ENCODE results near the gene CHRNA9.
"Not testable (repeated sequence)": the region's sequence is repeated elsewhere in the genome, so short reads cannot be mapped to it uniquely, and the experiment has no call there.

Gene CHRNA9, protein sequence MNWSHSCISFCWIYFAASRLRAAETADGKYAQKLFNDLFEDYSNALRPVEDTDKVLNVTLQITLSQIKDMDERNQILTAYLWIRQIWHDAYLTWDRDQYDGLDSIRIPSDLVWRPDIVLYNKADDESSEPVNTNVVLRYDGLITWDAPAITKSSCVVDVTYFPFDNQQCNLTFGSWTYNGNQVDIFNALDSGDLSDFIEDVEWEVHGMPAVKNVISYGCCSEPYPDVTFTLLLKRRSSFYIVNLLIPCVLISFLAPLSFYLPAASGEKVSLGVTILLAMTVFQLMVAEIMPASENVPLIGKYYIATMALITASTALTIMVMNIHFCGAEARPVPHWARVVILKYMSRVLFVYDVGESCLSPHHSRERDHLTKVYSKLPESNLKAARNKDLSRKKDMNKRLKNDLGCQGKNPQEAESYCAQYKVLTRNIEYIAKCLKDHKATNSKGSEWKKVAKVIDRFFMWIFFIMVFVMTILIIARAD

DNA sequence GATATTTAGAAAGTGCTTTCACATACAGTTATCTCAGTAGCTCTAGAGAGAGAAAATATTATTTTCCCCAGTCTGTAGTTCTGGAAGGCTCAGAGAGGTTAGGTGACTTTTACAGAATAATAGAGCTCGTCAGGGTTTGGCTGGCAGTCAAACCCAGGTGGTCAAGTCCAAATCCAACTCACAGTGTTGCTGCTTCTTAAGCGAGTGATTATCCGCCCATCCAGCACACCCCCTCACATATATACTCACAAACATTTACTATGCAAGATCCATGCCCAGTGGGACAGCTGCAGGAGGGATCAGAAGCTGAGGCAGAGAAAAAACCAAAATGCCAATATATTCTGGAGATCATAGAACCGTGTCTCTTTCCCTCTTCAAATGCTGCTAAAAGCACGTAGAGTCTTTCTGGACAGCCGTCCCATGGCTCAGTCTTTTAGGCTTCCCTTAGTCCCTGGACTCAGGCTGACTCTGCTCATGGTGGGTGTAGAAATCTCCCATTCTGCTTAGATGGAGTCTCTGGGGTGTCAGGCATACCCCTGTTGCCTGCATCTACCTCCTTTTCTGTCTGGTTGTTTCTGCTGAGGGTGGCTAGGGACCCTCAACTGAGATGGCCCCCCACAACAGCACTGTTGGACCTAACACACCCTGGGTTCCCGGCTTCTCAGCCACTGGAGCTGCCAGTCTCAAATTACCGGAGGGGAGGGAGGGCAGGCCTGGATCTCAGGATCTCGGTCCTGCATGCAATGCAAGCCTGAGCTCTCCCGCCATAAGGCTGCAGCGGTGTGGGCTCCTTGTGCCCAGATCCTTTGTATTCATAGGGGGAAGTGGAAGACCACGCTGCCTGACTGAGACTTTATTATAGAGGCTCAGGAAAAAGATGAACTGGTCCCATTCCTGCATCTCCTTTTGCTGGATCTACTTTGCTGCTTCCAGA is at the start of gene CHRNA9:
TSS of gene CHRNA9 (plus strand) at position 743 of the 934 bp plus-strand sequence. CDS start at position 878, 135 bp downstream.
- peak; percentile 0 to 20 for DNase-seq

GRCh38 chr4:40285692-40286091 is 49.4 kb upstream of the CHRNA9 start:
- no peak for DNase-seq

GRCh38 chr4:40288566-40288965 is 46.6 kb upstream of the CHRNA9 start:
- no peak for DNase-seq

- peak; percentile 4 to 38 for DNase-seq
Observed at GRCh38 chr4:40289366-40290188, 45.6 kb upstream of the CHRNA9 start.

DNA sequence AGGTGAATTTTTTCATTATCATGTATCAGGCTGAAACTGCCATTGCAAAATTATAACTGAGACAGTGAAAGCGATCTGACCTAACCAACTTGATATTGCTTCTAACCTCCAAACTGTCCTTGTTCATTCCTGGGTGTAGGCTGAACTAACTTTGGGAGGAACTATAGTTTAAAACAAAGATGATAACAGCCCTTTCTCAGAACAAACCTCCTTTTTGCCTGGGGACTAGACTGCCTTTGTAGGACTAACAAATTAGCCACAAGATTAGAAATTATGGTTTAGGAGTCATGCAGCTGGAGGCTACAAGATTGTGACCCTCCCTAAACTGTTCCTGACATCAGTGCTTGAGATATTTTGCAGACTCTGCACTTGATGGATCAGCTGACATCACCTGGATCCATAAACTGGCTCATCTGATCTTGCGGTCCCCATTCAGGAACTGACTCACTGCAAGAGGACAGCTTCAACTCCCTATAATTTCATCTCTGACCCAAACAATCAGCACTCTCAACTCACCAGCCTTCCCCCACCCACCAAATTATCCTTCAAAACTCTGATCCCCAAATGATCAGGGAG is 44.4 kb upstream of the CHRNA9 start:
- DNase-seq: not testable (repeated sequence)

- DNase-seq: no peak
Observed at GRCh38 chr4:40292313-40292759, 42.8 kb upstream of the CHRNA9 start.

- DNase-seq: no peak
Observed at GRCh38 chr4:40294339-40294738, 40.8 kb upstream of the CHRNA9 start.

DNA sequence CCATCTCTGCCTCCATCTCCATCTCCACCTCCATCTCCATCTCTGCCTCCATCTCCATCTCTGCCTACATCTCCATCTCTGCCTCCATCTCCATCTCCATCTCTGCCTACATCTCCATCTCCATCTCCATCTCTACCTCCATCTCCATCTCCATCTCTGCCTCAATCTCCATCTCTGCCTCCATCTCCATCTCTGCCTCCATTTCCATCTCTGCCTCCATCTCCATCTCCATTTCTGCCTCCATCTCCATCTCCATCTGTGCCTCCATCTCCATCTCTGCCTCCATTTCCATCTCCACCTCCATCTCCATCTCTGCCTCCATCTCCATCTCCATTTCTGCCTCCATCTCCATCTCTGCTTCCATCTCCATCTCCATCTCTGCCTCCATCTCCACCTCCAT is 40.1 kb upstream of the CHRNA9 start:
- DNase-seq: not testable (repeated sequence)

GRCh38 chr4:40295572-40295971 is 39.6 kb upstream of the CHRNA9 start:
- no peak for DNase-seq

DNA sequence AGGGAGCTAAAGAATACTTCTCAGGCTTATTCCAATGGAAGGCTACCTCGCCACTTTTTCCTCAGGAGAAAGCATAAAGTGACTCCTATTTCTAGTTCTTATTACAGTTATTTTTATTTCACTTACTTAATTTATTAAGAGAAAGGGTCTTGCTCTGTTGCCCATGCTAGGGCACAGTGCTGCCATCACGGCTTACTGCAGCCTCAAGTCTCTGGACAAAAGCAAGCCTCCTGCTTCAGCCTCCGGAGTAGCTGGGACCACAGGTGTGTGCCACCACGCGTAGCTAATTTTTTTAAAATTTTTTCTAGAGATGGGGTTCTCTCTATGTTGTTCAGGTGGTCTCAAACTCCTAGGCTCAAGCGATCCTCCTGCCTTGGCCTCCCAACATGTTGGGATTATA is 36.0 kb upstream of the CHRNA9 start:
- DNase-seq: no peak

DNA sequence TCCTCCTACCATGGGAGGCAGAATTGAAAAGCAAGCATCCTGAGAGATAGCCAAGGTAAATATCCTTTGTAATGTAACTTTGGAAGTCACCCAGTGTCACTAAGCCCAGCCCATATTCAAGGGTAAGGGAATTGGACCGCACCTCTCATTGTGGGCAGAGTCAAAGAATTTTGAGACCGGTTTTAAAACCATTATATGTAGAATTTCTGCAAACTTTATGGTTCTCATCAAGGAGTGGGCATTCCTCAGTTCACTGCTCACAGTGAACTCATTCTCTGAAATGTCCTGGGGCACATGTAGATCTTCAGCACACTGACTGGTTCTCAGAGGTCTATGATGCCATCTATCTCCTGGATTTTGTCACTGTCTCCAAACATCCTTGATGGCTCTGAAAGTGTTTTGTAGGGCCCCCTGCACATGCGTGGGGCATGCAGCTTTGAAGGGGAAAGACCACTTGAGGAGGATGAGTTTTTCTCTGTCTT is 35.3 kb upstream of the CHRNA9 start:
- DNase-seq: no peak

GRCh38 chr4:40300371-40301162 is 34.6 kb upstream of the CHRNA9 start:
- no peak for DNase-seq

GRCh38 chr4:40301603-40302002 is 33.5 kb upstream of the CHRNA9 start:
- no peak for DNase-seq

DNA sequence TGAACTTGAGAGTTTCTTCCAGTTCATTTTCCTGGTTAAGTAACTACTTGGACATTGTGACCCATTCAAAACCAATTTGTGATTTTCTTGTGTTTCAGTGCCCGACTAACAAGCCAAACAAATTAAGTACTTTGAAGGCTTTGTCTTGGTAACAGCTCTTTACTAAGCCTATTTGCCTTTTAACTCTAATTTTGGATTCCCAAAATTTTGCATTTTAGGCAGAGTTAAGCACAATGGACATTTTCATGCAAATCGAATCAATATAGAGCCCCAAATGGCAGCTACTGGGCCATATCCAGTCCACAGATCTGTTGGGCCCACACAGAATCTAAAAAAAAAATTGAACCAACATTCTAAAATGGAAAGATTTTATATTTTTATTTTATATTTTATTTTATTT is 31.4 kb upstream of the CHRNA9 start:
- no peak for DNase-seq

- DNase-seq: no peak
Observed at GRCh38 chr4:40305328-40306170, 29.6 kb upstream of the CHRNA9 start.

DNA sequence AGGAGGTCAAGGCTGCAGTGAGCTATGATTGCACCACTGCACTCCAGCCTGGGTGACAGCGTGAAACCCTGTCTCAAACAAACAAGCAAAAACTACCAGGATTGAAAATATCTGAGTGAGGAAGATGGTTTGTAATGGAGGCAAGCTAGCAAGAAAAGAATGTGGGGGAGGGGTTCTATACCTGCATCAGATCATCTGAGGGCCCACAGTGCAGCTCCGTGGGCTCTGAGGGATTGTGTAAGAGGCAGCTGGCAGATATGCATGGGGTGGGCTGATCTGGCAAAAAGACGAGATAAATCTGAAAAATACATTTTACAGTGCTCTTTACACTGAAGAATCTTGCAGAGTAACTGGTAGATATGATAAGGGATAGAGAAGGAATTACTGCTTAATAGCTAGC is 28.9 kb upstream of the CHRNA9 start:
- DNase-seq: no peak

DNA sequence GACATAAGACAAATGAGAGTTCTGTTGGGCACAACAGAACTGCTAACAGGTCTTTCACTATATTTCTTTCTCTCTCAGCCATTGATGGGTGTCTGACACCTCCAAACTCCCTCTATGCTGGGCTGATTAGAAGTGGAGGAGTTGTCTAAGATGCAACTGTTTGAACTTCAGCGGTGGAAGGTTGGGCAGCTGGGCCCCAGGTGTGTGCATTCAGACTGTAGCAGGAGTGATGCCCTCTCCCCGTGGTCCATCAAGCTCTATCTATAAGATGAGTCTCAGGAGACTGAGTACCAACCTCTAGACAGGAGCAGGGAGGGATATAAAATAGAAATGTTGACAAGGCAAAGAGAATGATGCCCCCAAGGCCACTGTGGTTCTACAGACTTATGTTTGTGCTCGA is 28.2 kb upstream of the CHRNA9 start:
- no peak for DNase-seq

GRCh38 chr4:40307627-40308497 is 27.3 kb upstream of the CHRNA9 start:
- no peak for DNase-seq

DNA sequence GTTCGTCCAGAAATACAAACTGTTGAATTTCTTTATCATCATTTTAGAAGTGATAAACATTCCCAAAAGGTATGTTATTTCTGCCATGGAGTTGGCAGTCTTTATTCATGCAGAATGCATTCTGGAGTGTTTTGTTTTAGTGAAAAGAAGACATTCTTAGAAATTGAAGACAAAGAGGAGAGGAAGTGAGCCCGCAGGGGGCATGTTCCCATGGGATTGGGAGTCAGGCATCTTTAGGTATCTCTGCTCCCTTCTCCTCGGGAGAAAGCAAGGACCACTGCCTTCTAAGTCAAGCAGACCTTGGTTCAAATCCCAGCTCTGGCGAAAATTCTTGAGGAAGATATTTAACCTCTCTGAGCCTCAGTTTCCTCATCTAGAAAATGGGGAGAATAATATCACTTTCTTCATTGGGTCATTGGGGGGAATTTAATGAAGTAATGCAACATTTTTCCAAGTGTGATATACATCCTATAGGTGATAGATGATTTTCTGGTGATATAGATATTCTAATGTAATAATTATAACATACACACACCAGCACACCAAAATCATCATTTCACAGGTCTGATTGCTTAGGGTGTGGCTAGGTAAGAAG is 26.5 kb upstream of the CHRNA9 start:
- DNase-seq: no peak
